Progenitor cell of endocrine pancreas (in vitro differentiated cells): ENCODE data around the gene PPIL6. TPM values are rescaled to one million over a fixed set of nuclear protein-coding genes. Genes with fewer than 3 reads are reported as not detected.

Experiments used
- DNase-seq: peaks from one replicate; pipeline ENCODE4 v3.0.0; 2021; ENCODE audit warnings: low spot score; ENCODE audit not compliant: unreplicated experiment
- H3K27ac Mint-ChIP-seq: 2 replicates; pipeline ENCODE4 v1.8.0; 2021; ENCODE audit warnings: mild to moderate bottlenecking, moderate library complexity, mixed read lengths
- H3K27me3 Mint-ChIP-seq: 2 replicates; pipeline ENCODE4 v1.8.0; 2021; ENCODE audit warnings: mixed read lengths
- H3K36me3 Mint-ChIP-seq: 2 replicates; pipeline ENCODE4 v1.8.0; 2022; ENCODE audit warnings: mixed read lengths; ENCODE audit not compliant: insufficient read depth
- H3K4me1 Mint-ChIP-seq: 2 replicates; pipeline ENCODE4 v1.8.0; 2021; ENCODE audit warnings: low read depth, mixed read lengths
- H3K4me3 Mint-ChIP-seq: 2 replicates; pipeline ENCODE4 v1.8.0; 2021; ENCODE audit warnings: low read depth, mild to moderate bottlenecking, moderate library complexity, mixed read lengths
- H3K9me3 Mint-ChIP-seq: 2 replicates; pipeline ENCODE4 v1.8.0; 2021; ENCODE audit warnings: low read depth, mixed read lengths
- CTCF ChIP-seq: fragments of 200-600 bp; sonication (generic); IDR thresholded peaks from one replicate; pipeline ENCODE4 v1.5.0; 2021; ENCODE audit warnings: antibody characterized with exemption, mild to moderate bottlenecking; ENCODE audit not compliant: unreplicated experiment
- total RNA-seq: library from RNA; stranded (reverse); gene quantifications from 2 replicates; pipeline ENCODE4 v1.2.1, GENCODE V29; 2021

The PPIL6 gene
- total RNA-seq, 1 donor from 2014 or later: 7.9 TPM

GRCh38 chr6:109443425-109443950, 3.1 kb upstream of the PPIL6 start:
- no peak overlapping the region for H3K4me3 Mint-ChIP-seq
- H3K36me3 Mint-ChIP-seq: peaks cover 10% of the 10 kb centered on the region
- DNase-seq: no peak
- no peak overlapping the region for H3K27ac Mint-ChIP-seq
- no peak for TF ChIP-seq CTCF
- H3K4me1 Mint-ChIP-seq: peaks cover 14% of the 10 kb centered on the region
- no peaks in the 10 kb centered on the region for H3K9me3 Mint-ChIP-seq
- no peaks in the 10 kb centered on the region for H3K27me3 Mint-ChIP-seq

GRCh38 chr6:109442393-109442924, 2.0 kb upstream of the PPIL6 start:
- Mint-ChIP-seq H3K4me1 (peaks cover 14% of the 10 kb centered on the region), H3K36me3 (peaks cover 10% of the 10 kb centered on the region), H3K27me3 (no peaks in the 10 kb centered on the region), H3K4me3 (peak overlapping the region; percentile 96), H3K27ac (no peak overlapping the region), H3K9me3 (no peaks in the 10 kb centered on the region)
- DNase-seq: no peak
- no peak for TF ChIP-seq CTCF

GRCh38 chr6:109441069-109441816, 815 bp upstream of the PPIL6 start:
- Mint-ChIP-seq H3K9me3 (no peaks in the 10 kb centered on the region), H3K27me3 (no peaks in the 10 kb centered on the region), H3K4me3 (peak overlapping the region; percentile 96), H3K27ac (peak overlapping the region; percentile 97), H3K4me1 (peaks cover 14% of the 10 kb centered on the region), H3K36me3 (peaks cover 6% of the 10 kb centered on the region)
- peak; percentile 42 for DNase-seq
- peak; percentile 43 for TF ChIP-seq CTCF

- Mint-ChIP-seq H3K27ac (no peak overlapping the region), H3K4me1 (peaks cover 11% of the 10 kb centered on the region), H3K27me3 (no peaks in the 10 kb centered on the region), H3K9me3 (no peaks in the 10 kb centered on the region), H3K36me3 (peaks cover 2% of the 10 kb centered on the region), H3K4me3 (no peak overlapping the region)
- DNase-seq: no peak
- no peak for TF ChIP-seq CTCF
Observed at GRCh38 chr6:109436041-109436440, 4.4 kb downstream of the PPIL6 start.

- H3K4me3 Mint-ChIP-seq: no peak overlapping the region
- peaks cover 8% of the 10 kb centered on the region for H3K4me1 Mint-ChIP-seq
- H3K36me3 Mint-ChIP-seq: peaks cover 2% of the 10 kb centered on the region
- DNase-seq: no peak
- no peak overlapping the region for H3K27ac Mint-ChIP-seq
- no peaks in the 10 kb centered on the region for H3K27me3 Mint-ChIP-seq
- no peaks in the 10 kb centered on the region for H3K9me3 Mint-ChIP-seq
- no peak for TF ChIP-seq CTCF
Observed at GRCh38 chr6:109434456-109434855, 6.0 kb downstream of the PPIL6 start.
